Ishikawa (cell line): ENCODE measurements around the gene KRTAP10-8.

Experiments
- CEBPB ChIP-seq: IDR thresholded peaks from 2 replicates; pipeline ENCODE4 v1.6.1; 2012
- CREB1 ChIP-seq: IDR thresholded peaks from 2 replicates; pipeline ENCODE4 v1.6.1; 2012; ENCODE audit warnings: low read depth
- EGR1 ChIP-seq: IDR thresholded peaks from 2 replicates; pipeline ENCODE4 v1.6.1; 2012
- EP300 ChIP-seq: IDR thresholded peaks from 2 replicates; pipeline ENCODE4 v1.6.1; 2012; ENCODE audit warnings: borderline replicate concordance
- FOXM1 ChIP-seq: IDR thresholded peaks from 2 replicates; pipeline ENCODE4 v1.6.1; 2012; ENCODE audit warnings: low read depth, borderline replicate concordance
- NFIC ChIP-seq: IDR thresholded peaks from 2 replicates; pipeline ENCODE4 v1.6.1; 2012
- RAD21 ChIP-seq: IDR thresholded peaks from 2 replicates; pipeline ENCODE4 v1.6.1; 2012; ENCODE audit warnings: low read depth
- TAF1 ChIP-seq: IDR thresholded peaks from 2 replicates; pipeline ENCODE4 v1.6.1; 2012; ENCODE audit warnings: low read depth, mild to moderate bottlenecking
- TCF12 ChIP-seq: IDR thresholded peaks from 2 replicates; pipeline ENCODE4 v1.6.1; 2012; ENCODE audit warnings: low read depth
- TEAD4 ChIP-seq: IDR thresholded peaks from 2 replicates; pipeline ENCODE4 v1.6.1; 2012
- USF1 ChIP-seq: IDR thresholded peaks from 2 replicates; pipeline ENCODE4 v1.6.1; 2012
- YY1 ChIP-seq: IDR thresholded peaks from 2 replicates; pipeline ENCODE4 v1.6.1; 2012; ENCODE audit warnings: low read depth
- ZBTB7A ChIP-seq: IDR thresholded peaks from 2 replicates; pipeline ENCODE4 v1.6.1; 2012; ENCODE audit warnings: low read depth
- TF ChIP-seq, protein P1 (sequence below): IDR thresholded peaks from 2 replicates; pipeline ENCODE4 v1.6.1; 2012
- TF ChIP-seq, protein P2 (sequence below): IDR thresholded peaks from 2 replicates; pipeline ENCODE4 v1.6.1; 2012; ENCODE audit warnings: low read depth, mild to moderate bottlenecking

The KRTAP10-8 gene

GRCh38 chr21:44612029-44612486 is at the start of gene KRTAP10-8:
KRTAP10-8 (plus strand) TSS chr21:44612079; CDS start chr21:44612101, 22 bp downstream.
- no peak for TF ChIP-seq TAF1
- no peak for TF ChIP-seq YY1
- no peak for TF ChIP-seq EGR1
- TF ChIP-seq NFIC, result no peak
- TF ChIP-seq, protein P1, sequence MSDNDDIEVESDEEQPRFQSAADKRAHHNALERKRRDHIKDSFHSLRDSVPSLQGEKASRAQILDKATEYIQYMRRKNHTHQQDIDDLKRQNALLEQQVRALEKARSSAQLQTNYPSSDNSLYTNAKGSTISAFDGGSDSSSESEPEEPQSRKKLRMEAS, result no peak
- no peak for TF ChIP-seq CREB1
- no peak for TF ChIP-seq TEAD4
- TF ChIP-seq CEBPB, result no peak
- no peak for TF ChIP-seq TCF12
- TF ChIP-seq USF1, result no peak
- TF ChIP-seq RAD21, result no peak
- TF ChIP-seq FOXM1, result no peak
- TF ChIP-seq EP300, result no peak
- TF ChIP-seq ZBTB7A, result no peak

- TF ChIP-seq CREB1 (no peak), EGR1 (no peak), USF1 (no peak), NFIC (no peak), RAD21 (no peak), TEAD4 (no peak), TAF1 (no peak), CEBPB (no peak), FOXM1 (no peak), TCF12 (no peak), EP300 (no peak), YY1 (no peak), ZBTB7A (no peak)
- TF ChIP-seq, protein P2, sequence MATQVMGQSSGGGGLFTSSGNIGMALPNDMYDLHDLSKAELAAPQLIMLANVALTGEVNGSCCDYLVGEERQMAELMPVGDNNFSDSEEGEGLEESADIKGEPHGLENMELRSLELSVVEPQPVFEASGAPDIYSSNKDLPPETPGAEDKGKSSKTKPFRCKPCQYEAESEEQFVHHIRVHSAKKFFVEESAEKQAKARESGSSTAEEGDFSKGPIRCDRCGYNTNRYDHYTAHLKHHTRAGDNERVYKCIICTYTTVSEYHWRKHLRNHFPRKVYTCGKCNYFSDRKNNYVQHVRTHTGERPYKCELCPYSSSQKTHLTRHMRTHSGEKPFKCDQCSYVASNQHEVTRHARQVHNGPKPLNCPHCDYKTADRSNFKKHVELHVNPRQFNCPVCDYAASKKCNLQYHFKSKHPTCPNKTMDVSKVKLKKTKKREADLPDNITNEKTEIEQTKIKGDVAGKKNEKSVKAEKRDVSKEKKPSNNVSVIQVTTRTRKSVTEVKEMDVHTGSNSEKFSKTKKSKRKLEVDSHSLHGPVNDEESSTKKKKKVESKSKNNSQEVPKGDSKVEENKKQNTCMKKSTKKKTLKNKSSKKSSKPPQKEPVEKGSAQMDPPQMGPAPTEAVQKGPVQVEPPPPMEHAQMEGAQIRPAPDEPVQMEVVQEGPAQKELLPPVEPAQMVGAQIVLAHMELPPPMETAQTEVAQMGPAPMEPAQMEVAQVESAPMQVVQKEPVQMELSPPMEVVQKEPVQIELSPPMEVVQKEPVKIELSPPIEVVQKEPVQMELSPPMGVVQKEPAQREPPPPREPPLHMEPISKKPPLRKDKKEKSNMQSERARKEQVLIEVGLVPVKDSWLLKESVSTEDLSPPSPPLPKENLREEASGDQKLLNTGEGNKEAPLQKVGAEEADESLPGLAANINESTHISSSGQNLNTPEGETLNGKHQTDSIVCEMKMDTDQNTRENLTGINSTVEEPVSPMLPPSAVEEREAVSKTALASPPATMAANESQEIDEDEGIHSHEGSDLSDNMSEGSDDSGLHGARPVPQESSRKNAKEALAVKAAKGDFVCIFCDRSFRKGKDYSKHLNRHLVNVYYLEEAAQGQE, result no peak
- TF ChIP-seq, protein P1, result no peak
These were observed 47.8 kb upstream of the KRTAP10-8 start for GRCh38 chr21:44564099-44564498.

DNA sequence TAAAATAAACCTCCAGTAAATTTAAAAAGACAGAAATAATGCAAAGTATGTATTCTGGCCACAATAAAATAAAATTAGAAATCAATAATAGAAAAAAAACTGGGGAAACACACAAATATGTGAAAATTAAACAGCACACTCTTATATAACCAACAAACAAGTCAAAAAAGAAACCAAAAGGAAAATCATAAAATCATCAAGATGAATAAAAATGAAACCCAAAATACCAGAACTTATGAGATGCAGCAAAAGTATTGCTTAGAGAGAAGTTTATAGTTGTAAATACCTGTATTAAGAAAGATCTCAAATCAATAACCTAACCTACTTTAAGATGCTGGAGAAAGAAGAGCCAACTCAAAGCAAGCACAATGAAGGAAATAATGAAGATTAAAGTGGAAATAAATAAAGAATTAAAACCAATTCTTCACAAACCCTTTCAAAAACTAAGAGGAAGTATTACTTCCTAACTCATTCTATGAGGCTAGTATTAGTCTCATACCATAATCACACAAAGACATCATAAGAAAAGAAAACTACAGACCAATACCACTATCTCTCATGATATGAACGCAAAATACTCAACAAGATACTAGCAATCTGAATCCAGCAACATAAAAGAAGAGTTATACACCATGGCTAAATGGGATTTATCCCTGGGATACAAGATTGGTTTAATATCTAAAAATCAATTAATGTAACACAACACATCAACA is 46.8 kb upstream of the KRTAP10-8 start:
- TF ChIP-seq FOXM1, result no peak
- TF ChIP-seq TAF1, result no peak
- TF ChIP-seq TEAD4, result no peak
- no peak for TF ChIP-seq ZBTB7A
- TF ChIP-seq, protein P2, result no peak
- no peak for TF ChIP-seq CREB1
- no peak for TF ChIP-seq USF1
- no peak for TF ChIP-seq YY1
- no peak for TF ChIP-seq TCF12
- no peak for TF ChIP-seq EGR1
- no peak for TF ChIP-seq RAD21
- no peak for TF ChIP-seq CEBPB
- TF ChIP-seq, protein P1, result no peak
- no peak for TF ChIP-seq EP300
- TF ChIP-seq NFIC, result no peak

GRCh38 chr21:44566403-44566802 is 45.5 kb upstream of the KRTAP10-8 start:
- no peak for TF ChIP-seq NFIC
- TF ChIP-seq ZBTB7A, result no peak
- TF ChIP-seq TEAD4, result no peak
- TF ChIP-seq FOXM1, result no peak

- TF ChIP-seq ZBTB7A (no peak), NFIC (no peak), TAF1 (no peak), FOXM1 (no peak)
- TF ChIP-seq, protein P1, result no peak
- TF ChIP-seq, protein P2, result no peak
These were observed 44.3 kb upstream of the KRTAP10-8 start for GRCh38 chr21:44567481-44568171.
